Right cardiac atrium (tissue), 5 donors: Measurements from ENCODE around the gene ABCC11. TPM values are rescaled to one million over a fixed set of nuclear protein-coding genes. Genes with fewer than 3 reads are reported as not detected.
"Not testable (repeated sequence)": the region's sequence is repeated elsewhere in the genome, so short reads cannot be mapped to it uniquely, and the experiment has no call there.

Experiments
- ATAC-seq, 2 donors: fragments of 200-7000 bp; cut with Tn5 transposase; one replicate each; pipeline versions ENCODE4 v1.8.0 to v1.9.1; 2020; ENCODE audit warnings: moderate library complexity in 2 of 2, mild to moderate bottlenecking in 1 of 2
- DNase-seq, 3 donors: peaks; one replicate each; pipeline ENCODE4 v3.0.0-alpha.2; 2020
- H3K27ac ChIP-seq: one replicate; pipeline ENCODE4 v1.5.1; 2013; ENCODE audit warnings: mild to moderate bottlenecking, low read length, control low read depth, moderate library complexity
- H3K27me3 ChIP-seq: one replicate; pipeline ENCODE4 v1.6.1; 2013; ENCODE audit not compliant: control insufficient read depth, insufficient read depth
- H3K4me1 ChIP-seq: one replicate; pipeline ENCODE4 v1.6.1; 2013; ENCODE audit warnings: low read length; ENCODE audit not compliant: control insufficient read depth, insufficient read depth
- H3K4me3 ChIP-seq: one replicate; pipeline ENCODE4 v1.5.1; 2013; ENCODE audit warnings: low read length, control low read depth
- H3K9me3 ChIP-seq: one replicate; pipeline ENCODE4 v1.6.1; 2013; ENCODE audit warnings: low read length; ENCODE audit not compliant: control insufficient read depth
- WGBS: extraction: QIAGEN DNeasy Blood & Tissue Kit; methylation state at CpG from one replicate; pipeline ENCODE4 v1.1.7; 2013; 5-methylcytosine and 5-hydroxymethylcytosine counted together
- intact Hi-C, 4 donors: fragments of 100-400 bp; cut with DNase I; formaldehyde crosslinking; loops; one replicate each; pipeline versions ENCODE4 v1.11.0 to v1.14.0; 2022 to 2023
- polyA plus RNA-seq: library from polyadenylated mRNA; stranded (reverse); fragments of 200-250 nt; gene quantifications from one replicate; pipeline ENCODE4 v1.2.3, GENCODE V29; 2013
- total RNA-seq, 4 donors: library from RNA; stranded (reverse); fragmentation: NEBNext Ultra II Directional; extraction: Animal tissue kit (Norgen Biotek cat#: 25700); gene quantifications; one replicate each; pipeline ENCODE4 v1.2.1, GENCODE V29; 2021
- donor health status: healthy with polysubstance abuse.
- donor health status: DM: no; HTN: yes; CAD: no.
- donor health status: DM: no; HTN: no; CAD: no.
- donor health status: DM: no; HTN: yes; CAD: no; lungs with severe emphysema.
- donor health status: DM: yes; HTN: yes; CAD: no.

Gene ABCC11
- total and polyA plus RNA-seq, 5 donors: 0.09 to 0.25 (median 0.09) TPM; not detected in 2

DNA sequence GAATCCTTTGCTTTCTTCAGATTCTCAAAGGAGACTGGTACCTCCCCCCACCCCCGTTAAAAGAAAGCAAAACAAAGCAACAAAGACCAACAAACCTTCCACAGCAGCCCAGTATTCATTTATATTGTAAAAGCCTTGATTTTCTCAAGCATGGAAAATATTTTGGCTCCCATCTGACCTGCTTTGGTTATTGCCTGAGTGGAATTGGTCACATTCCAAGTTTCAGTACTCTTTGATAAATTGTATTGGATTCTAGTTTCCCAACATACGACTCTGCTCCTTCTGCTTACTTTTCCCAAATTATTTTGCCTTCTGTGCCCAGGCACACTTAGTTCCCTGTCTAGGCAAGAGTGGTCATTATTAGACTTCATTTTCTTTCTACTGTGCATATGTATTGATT is 1.3 kb downstream of the ABCC11 start:
- Histone ChIP-seq H3K4me1 (peaks cover 8% of the 10 kb centered on the region), H3K27ac (no peak overlapping the region), H3K9me3 (no peaks in the 10 kb centered on the region), H3K27me3 (no peaks in the 10 kb centered on the region), H3K4me3 (no peak overlapping the region)
- DNase-seq (no peak), ATAC-seq (no peak)
- WGBS: 33% methylated on average over 2 of the region's 2 CpGs
- intact Hi-C loops: no loop called here

DNA sequence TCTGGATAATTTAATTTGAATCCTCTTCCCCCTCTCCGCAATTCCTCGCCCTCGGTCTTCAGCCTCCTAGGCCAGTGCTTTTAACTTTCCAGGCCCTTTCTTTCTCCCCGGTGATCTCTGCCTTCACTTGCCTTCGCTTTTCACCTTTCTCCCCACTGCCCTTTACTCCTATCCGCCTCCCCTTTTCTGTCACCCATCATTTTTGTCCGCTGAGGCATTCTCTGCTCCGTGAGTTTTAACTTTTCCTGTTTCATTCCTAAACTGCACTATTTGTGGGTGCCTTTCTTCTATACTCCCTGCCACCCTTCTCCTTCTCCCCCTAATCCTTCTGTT is 2.5 kb downstream of the ABCC11 start:
- Histone ChIP-seq H3K4me1 (peaks cover 8% of the 10 kb centered on the region), H3K27ac (peak overlapping the region; percentile 84), H3K27me3 (no peaks in the 10 kb centered on the region), H3K9me3 (no peaks in the 10 kb centered on the region), H3K4me3 (peak overlapping the region; percentile 78)
- no peak for ATAC-seq
- no peak for DNase-seq
- WGBS: 5% methylated on average over 8 of the region's 8 CpGs
- intact Hi-C loops: no loop called here

DNA sequence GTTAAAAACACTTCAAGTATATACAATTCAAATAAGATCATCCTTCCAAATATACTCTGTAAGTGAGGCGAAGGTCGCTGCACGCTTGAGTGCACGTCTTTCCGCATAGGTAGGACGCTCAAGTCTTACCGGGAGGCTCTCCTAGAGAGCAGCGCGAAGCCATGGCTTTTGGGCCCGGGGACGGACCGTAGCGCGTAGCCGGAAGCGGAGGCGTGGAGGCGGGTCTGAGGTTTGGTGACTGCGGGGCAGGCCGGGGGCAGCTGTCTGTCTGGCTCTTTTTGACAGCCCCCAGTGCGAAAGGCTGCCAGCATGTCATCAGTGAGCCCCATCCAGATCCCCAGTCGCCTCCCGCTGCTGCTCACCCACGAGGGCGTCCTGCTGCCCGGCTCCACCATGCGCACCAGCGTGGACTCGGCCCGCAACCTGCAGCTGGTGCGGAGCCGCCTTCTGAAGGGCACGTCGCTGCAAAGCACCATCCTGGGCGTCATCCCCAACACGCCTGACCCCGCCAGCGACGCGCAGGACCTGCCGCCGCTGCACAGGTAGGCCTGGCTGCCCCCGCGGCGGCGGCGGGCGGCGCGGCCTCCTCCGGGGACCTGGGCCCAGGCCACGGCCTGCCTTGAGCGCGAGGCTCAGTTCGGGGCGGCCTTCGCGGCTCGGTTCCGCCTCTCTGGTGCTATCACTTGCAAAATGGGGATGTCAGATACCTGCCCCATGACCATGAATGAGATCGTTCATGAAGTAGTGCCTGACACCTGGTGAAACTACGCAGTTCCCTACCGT is 3.1 kb downstream of the ABCC11 start, which contains the start of gene LONP2:
LONP2 (plus strand) TSS at position 221 of the 783 bp plus-strand sequence; CDS start at position 310, 89 bp downstream.
- peak; percentile 90 to 97 (median 96) for DNase-seq
- no peaks in the 10 kb centered on the region for H3K9me3 ChIP-seq
- WGBS: under 1% methylated on average over 63 of the region's 63 CpGs
- no peaks in the 10 kb centered on the region for H3K27me3 ChIP-seq
- H3K4me1 ChIP-seq: peaks cover 8% of the 10 kb centered on the region
- intact Hi-C loops: no loop called here
- H3K4me3 ChIP-seq: peak within 1 kb of the TSS; percentile 78
- peak; percentile 100 for ATAC-seq
- H3K27ac ChIP-seq: peak within 1 kb of the TSS; percentile 84

DNA sequence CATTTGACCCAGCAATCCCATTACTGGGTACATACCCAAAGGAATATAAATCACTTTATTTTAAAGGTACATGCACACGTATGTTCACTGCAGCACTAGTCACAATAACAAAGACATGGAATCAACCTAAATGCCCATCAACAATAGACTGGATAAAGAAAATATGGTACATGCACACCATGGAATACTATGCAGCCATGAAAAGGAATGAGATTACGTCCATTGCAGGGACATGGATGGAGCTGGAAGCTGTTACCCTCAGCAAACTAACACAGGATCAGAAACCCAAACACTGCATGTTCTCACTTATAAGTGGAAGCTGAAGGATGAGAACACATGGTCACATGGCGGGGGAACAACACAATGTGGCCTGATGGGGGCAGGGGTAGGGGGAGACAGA is 7.2 kb downstream of the ABCC11 start:
- H3K4me3 ChIP-seq, intact Hi-C loops, DNase-seq, ATAC-seq, H3K27ac ChIP-seq, H3K27me3 ChIP-seq, H3K4me1 ChIP-seq, H3K9me3 ChIP-seq: not testable (repeated sequence)
- 92% methylated on average over 3 of the region's 3 CpGs for WGBS

DNA sequence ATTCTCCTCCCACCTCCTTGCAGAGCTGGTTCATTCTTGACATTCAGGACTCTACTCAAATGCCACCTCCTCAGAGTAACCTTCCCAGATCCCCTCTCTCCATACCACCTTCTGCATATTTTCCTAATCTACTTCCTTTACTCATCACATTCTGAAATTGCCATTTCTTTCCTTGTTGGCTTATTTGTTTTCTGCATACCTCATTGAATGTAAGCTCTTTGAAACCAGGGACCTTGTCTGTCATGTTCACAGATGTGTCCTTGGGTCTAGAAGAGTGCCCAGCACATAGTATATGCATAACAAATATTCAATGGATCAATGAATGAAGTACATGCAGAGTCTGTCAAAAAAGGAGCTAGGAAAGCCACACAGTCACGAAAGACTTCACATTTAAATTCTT is 11.1 kb downstream of the ABCC11 start:
- H3K27ac ChIP-seq: no peak overlapping the region
- ATAC-seq (no peak), DNase-seq (no peak)
- intact Hi-C loops: loop anchor here in 2 of 4 donors (10.0 kb wide), 1 partner anchor 389 kb away; no protein-coding TSS in a partner anchor
- 65% methylated on average over 1 of the region's 1 CpG for WGBS
- H3K4me3 ChIP-seq: no peak overlapping the region
- H3K9me3 ChIP-seq: no peaks in the 10 kb centered on the region
- H3K27me3 ChIP-seq: no peaks in the 10 kb centered on the region
- H3K4me1 ChIP-seq: no peaks in the 10 kb centered on the region

DNA sequence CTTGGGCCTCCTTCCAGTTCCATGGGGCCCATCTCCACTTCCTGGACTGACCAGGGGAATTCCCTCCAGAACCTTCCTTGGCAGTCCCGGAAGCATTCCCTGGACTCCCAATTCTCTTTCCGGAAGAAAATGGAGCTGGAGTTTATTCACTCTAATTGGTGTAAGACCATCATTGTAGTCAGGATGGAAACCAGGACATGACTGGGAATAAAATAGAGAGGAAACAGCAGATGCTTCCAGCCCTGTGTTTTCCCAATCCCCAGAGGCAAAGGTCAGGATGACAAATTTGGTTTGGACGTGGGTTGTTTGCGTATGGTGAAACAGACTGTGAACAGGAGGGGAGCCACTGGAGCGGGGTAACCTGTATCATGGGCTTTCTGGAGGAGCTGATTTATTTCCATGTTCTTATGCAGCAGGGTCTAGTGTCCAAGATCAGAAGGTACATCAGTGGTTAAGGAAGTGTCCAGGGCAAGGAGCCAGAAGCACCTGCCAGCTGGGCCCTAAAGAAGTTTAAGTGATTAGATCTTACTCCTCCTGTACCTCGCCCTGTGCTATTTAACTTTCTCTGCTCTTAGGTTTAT is 11.7 kb downstream of the ABCC11 start:
- Histone ChIP-seq H3K4me1 (no peaks in the 10 kb centered on the region), H3K9me3 (no peaks in the 10 kb centered on the region), H3K27me3 (no peaks in the 10 kb centered on the region), H3K4me3 (no peak overlapping the region), H3K27ac (no peak overlapping the region)
- DNase-seq: no peak
- 53% methylated on average over 6 of the region's 6 CpGs for WGBS
- intact Hi-C loops: loop anchor here in 2 of 4 donors (10.0 kb wide), 1 partner anchor 389 kb away; no protein-coding TSS in a partner anchor
- no peak for ATAC-seq

DNA sequence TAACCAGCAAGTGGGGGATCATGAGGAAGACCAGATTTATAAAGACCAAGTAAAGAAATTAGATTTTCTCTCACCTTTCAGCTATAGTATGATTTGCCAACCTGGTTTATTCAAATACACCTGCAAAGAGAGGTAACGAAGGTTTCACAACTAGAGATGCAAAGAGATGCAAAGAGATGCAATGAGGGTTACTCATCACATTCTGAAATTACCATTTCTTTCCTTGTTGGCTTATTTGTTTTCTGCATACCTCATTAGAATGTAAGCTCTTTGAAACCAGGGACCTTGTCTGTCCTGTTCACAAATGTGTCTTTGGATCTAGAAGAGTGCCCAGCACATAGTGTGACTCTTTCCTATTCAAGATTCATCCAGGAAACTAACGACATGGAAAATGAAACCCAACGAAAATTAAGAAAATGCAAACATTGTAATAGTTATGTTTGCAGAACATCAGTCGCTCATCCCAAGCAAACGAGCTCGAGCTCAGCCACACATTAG is 12.2 kb downstream of the ABCC11 start:
- no peak overlapping the region for H3K27ac ChIP-seq
- DNase-seq (no peak), ATAC-seq (no peak)
- no peak overlapping the region for H3K4me3 ChIP-seq
- no peaks in the 10 kb centered on the region for H3K4me1 ChIP-seq
- intact Hi-C loops: loop anchor here in 2 of 4 donors (10.0 kb wide), 1 partner anchor 390 kb away; no protein-coding TSS in a partner anchor
- H3K27me3 ChIP-seq: no peaks in the 10 kb centered on the region
- no peaks in the 10 kb centered on the region for H3K9me3 ChIP-seq
- WGBS: 67% methylated on average over 6 of the region's 6 CpGs

DNA sequence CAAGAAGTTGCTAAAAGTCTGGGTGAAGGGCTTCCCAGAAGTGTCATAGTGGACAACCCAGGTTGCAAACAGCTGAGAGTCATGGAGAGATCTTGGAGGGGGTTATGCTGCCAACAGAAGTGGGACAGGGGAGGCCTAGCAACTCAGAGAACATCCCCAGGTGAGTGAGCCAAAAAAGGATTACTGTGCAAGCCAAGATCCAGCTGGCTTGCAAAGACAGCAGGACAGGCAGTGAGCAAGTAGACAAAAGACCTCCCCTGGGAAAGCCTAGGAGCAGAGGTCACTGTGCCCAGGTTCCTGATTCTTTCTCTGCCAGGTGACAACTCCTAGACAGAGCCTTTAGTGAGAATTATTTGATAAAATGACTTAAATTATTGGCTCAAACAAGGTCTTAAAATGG is 12.7 kb downstream of the ABCC11 start:
- ATAC-seq (no peak), DNase-seq (no peak)
- intact Hi-C loops: loop anchor here in 2 of 4 donors (10.0 kb wide), 1 partner anchor 390 kb away; no protein-coding TSS in a partner anchor
- Histone ChIP-seq H3K9me3 (no peaks in the 10 kb centered on the region), H3K4me1 (no peaks in the 10 kb centered on the region), H3K27ac (no peak overlapping the region), H3K4me3 (no peak overlapping the region), H3K27me3 (no peaks in the 10 kb centered on the region)

DNA sequence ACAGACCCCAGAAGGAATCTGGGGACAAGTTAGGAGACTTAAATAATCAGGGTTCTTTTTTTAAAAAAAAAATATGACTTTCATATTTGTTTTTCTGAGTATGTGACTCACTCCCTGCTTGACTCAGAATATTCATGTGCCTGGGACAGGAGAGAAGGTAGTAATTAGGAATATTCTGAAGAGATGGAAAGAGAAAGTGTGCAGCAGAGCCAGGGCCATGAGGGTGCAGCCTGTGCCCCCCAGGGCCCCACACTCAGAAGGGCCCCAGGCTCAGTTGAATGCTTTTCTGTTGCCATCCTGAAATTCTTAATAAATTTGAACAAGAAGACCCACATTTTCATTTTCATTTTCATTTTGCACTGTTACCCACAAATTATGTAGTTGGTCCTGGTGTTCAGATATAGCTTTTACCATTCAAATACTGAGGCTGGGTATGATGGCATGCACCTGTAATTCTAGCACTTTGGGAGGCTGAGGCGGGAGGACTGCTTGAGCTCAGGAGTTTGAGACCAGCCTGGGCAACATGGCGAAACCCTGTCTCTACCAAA is 14.8 kb downstream of the ABCC11 start:
- intact Hi-C loops: loop anchor here in 2 of 4 donors (10.0 kb wide), 1 partner anchor 392 kb away; no protein-coding TSS in a partner anchor

DNA sequence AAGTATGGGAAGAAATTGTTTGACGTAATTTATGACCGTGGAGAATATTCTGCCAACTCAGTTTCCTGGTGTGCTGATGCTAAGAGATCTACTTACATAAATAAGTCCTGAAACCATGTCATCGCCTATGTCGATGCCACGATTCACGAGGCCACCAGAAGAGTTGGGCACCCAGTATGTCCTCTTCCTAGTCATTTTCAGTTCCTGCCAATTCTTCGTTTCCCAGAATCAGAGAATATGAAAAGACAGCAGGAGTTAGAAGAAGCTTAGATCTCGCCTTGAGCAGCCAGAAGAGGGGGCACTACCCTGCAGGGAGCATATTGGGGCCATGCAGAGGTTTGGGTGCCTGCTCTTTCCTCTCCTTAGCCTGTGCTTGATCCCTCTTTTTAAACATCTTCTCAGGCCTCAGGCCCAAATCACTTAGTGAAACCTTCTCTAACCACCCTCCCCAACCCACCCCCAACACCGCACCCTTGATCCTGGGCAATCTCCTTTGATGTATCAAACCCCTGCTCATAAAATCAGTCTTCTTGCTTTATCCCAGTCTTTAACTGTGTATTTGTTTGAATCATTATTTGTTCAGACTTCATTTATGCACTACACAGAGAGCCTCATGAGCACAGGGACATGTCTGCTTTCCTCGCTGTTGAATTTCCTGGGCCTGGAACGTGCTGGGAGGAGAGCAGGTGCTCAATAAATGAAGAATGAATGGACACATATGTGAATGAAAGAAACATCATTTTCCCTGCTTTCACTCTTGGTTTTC is 15.4 kb downstream of the ABCC11 start:
- no peak overlapping the region for H3K27ac ChIP-seq
- WGBS: 60% methylated on average over 11 of the region's 11 CpGs
- no peaks in the 10 kb centered on the region for H3K4me1 ChIP-seq
- no peaks in the 10 kb centered on the region for H3K9me3 ChIP-seq
- no peaks in the 10 kb centered on the region for H3K27me3 ChIP-seq
- H3K4me3 ChIP-seq: no peak overlapping the region
- ATAC-seq (peak in 1 of 2 donors; percentile 55), DNase-seq (peak in 1 of 3 donors; percentile 50)
- intact Hi-C loops: loop anchor here in 2 of 4 donors (10.0 kb wide), 1 partner anchor 393 kb away; no protein-coding TSS in a partner anchor

More for the DNA sequence above, 14.8 kb downstream of the ABCC11 start:
- ATAC-seq (no peak), DNase-seq (no peak)
- Histone ChIP-seq H3K9me3 (no peaks in the 10 kb centered on the region), H3K27ac (no peak overlapping the region), H3K4me1 (no peaks in the 10 kb centered on the region), H3K27me3 (no peaks in the 10 kb centered on the region), H3K4me3 (no peak overlapping the region)
- WGBS: 91% methylated on average over 2 of the region's 2 CpGs
